HG03457 (cell line): ENCODE data around the gene SAE1.

Source experiments
- ATAC-seq: cut with Tn5 transposase; IDR thresholded peaks from one replicate; pipeline ENCODE4 v1.9.1; 2021; ENCODE audit warnings: moderate number of reproducible peaks; ENCODE audit not compliant: unreplicated experiment

SAE1 gene

DNA sequence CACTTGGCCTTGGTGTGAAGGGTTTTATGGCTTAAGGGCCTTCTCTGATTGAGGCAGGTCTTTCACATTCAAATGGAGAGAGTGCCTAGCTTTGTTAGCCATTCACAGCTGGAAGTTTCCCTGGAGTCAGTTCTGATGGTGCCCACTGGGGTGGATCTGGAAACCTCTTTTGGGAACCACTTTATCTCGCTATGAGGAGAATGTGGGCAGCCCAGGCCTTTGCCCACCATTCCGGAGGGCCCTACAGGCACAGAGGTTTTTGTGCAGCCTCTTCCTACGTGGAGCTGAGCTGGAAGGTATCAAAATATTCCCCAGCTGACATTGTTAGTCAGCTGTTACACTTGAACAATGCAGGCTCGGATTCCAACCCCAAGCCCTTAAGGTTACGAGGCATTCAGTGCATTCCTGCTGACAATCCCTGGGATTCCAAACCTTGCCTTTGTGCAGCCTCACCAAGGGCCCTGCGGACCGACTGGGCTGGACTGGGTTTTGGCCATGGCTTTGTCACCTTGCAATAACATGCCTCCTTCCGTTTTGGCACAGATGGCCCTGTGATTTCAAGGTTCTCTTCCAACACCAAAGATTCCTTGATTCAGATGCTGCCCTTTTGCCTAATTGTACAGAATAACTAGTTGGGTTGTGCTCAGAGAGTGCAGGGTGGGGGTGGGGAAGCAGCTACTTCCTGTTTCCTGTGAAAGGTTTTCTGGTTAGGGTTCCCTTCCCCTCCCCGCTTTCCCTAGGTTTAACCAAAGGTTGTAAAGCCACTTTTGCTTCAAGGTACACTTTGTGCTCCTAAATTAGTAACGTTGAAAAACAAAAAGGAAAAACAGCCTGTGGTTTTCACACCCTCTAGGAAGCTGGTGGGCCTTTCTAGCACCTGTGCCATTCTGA lies 27.0 kb downstream of the SAE1 start:
- ATAC-seq = no peak

DNA sequence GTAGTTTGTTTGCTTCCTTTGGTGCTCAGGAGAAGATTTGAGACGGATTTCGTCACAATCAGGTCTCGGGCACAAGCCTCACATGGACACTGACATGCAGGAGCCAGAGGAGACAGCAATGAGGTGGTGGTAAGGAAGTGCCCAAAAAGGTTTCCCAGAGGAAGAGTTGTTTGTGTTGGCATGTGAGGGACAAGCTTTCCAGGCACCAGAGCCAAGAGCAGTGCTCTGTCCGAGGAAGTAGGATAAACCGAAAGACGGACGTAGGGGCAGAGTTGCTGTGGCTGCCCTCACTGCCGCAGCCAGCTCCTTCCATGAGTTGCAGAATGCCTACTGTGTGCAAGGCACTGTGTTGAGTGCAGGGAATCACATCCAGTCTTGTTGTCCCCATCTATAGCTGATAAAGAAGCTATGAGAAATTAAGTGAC lies 27.7 kb downstream of the SAE1 start:
- ATAC-seq = no peak

DNA sequence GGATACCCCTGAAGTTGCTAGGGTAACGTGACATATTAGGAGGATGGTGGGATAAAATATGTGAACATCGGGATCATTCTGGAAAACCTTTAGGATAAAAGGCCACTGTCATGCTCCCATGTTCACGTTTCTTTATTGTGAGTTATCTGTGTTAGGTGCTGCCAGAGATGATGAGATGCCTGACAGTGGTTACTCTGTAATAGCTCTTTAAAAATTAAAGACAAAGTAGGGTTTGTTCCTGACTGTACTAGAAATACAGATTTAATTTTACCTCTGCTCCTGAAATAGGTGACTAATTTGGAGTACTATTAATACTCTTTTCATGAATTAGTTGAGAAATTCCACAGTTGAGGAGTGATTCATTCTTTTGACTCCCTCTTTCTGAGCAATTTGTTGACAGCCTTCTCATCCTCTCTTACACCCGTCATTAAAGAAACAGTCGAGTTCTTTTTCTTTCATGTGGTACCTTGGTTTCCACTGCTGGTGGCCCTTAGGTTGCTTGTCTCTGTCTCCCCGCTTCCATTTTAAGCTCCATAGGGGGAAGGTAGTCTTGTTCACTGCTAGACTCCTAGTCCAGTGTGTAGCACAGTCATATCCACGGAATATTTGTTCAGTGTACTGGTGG lies 28.4 kb downstream of the SAE1 start:
- no peak for ATAC-seq

DNA sequence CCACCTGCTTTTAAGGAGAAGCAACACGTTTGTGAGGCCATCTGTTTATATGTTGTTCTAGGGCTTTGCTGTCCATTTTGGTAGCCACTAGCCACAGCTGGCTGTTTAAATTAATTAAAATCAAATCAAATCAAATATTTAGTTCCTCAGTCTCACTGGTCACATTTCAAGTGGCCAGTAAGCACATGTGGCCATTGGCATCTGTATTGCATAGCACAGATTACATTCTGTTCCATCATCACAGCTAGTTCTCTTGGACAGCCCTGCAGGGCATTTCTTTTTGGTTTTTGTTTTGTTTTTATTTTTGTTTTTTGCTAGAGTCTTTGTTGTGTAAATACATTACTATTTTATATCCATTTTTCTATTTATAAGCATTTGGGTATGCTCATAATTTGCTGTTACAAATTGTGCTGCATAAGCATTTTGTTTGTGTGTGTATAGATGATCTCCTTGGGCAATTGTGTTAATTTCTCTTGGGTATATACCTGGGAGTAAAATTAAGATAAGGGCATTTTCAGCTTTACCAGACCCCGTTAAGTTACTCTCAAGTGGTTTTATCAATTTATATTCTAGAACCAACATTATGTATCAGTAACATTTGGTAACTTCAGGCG lies 31.3 kb downstream of the SAE1 start:
- no peak for ATAC-seq

DNA sequence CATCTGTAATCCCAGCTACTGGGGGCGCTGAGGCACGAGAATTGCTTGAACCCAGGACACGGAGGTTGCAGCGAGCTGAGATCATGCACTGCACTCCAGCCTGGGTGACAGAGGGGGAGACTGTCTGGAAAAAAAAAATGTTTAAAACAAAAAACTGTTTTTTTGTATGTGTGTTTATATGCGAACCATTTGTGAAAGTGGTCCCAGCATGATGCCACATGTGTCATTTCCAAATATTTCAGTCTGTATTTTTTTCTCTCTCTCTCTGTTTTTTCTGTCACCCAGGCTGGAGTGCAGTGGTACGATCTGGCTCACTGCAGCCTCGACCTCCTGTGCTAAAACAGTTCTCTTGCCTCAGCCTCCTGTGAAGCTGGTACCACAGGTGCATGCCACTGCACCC lies 37.4 kb downstream of the SAE1 start:
- ATAC-seq = no peak

DNA sequence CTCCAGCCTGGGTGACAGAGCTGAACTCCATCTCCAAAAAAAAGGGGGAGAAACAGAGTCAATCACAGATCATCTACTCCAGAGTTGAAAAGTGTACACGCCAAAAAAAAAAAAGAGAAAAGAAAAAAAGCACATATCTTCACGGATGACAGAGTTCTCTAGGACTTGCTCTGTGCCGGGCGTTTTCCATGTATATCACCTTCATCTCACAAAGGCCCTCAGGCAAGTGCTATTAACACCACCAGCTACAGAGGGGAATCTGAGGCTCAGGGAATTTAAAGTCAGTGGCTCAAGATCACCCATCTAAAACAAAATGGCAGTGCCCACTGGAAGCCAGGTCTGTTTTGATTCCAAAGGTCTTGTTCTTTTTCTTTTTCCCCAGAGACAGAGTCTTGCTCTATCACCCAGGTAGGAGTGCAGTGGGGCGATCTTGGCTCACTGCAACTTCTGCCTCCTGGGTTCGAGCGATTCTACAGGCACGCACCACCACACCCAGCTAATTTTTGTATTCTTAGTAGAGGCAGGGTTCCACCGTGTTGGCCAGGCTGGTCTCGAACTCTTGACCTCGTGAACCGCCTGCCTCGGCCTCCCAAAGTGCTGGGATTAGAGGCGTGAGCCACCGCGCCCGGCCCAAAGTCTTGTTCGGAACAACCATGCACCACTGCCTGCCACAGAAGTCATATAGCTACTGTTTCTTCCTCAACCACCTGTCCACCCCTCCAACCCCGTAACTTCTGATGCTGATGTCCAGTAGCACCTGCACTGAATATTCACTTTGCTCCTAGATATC lies 42.2 kb downstream of the SAE1 start:
- ATAC-seq = no peak

DNA sequence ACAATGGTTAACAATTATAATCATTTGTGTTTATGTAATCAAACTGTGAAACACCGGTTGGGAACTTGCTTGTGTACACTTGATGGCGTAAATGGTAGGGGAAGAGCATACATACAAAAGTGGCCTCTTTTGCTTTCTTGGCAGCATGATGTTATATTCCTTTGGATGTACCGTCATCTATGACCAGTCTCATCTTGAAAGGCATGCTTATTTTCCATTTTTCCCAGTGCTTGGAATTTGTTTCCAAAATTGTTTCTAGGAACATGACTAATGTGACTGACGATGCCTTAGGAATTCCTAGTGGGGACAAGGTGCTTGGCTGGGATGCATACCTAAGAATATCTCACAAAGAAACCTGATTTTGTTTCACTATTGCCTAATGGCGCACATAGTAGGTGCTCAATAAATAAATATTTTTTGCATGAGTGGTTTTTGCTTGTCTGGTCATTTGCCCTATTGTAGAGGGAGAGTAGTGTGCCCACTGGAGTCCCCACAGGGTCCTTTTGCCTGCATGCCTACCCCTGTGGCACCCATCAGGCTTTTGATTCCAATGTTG lies 45.5 kb downstream of the SAE1 start:
- no peak for ATAC-seq

DNA sequence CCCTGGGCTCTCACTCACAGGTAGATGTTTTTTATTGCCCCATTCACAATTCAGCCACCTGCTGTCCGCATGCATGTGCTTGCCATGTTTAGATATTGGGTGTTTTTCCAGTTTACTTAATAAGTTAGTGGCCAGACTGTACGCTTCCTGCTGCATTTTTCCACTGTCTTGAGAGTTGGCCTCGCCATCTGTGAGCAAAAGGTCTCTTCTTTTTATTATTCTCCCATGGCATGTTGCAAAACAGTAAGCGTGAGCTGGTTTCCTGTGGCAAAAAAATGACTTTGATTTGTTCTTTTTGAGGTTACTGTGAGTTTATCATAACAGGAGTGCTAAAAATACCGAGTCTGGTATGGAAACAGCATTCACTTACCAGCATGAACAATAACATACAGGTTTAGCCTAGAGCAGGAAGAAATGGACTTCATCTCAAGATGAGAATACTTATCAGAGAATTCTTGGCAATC lies 46.0 kb downstream of the SAE1 start:
- no peak for ATAC-seq

DNA sequence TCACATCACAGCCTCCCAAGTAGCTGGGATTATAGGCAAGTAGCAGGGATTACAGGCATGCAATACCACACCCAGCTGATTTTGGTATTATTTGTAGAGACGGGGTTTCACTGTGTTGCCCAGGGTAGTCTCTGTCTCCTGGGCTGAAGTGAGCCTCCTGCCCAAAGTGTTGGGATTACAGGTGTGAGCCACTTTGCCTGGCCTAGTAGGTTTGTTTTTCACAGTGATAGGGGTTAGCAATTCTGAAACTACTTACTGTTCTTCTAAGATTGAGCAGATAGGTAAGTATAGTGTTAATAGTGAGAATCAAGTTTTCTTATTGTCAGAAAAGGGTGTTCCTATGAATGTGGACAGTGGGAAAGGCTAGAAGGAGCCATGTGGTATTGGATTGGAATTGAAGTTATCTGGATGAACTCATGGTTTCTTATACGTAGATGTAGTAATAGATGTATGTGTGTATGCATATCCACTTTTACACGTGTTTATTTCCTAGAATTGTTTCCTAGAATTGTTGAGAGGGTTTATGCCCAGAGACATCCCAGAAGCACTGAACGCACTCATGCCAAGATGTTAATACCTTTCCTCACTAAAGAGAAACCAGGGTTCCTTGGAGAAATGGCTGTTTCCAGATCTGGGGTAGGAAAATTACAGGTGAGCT lies 49.1 kb downstream of the SAE1 start:
- no peak for ATAC-seq

DNA sequence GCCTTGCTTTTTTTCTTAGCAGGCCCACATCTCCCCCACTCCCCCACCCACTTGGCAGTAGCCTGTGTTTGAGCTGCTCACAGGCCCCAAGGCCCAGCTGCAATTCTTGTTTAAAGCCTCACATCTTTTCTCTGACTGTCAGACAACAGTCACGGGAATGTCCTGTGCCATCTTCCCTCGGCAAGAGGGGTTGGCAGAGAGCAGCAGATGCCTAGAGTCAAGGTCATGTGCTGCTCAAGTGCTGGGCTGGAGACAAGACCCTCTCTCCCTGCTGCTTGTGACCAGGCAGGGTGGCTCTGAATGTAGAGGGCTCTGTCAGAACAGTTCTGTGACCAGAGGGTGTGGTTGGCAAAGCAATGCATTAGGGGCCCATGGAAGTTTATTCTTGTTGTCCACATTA lies 53.0 kb downstream of the SAE1 start:
- no peak for ATAC-seq

DNA sequence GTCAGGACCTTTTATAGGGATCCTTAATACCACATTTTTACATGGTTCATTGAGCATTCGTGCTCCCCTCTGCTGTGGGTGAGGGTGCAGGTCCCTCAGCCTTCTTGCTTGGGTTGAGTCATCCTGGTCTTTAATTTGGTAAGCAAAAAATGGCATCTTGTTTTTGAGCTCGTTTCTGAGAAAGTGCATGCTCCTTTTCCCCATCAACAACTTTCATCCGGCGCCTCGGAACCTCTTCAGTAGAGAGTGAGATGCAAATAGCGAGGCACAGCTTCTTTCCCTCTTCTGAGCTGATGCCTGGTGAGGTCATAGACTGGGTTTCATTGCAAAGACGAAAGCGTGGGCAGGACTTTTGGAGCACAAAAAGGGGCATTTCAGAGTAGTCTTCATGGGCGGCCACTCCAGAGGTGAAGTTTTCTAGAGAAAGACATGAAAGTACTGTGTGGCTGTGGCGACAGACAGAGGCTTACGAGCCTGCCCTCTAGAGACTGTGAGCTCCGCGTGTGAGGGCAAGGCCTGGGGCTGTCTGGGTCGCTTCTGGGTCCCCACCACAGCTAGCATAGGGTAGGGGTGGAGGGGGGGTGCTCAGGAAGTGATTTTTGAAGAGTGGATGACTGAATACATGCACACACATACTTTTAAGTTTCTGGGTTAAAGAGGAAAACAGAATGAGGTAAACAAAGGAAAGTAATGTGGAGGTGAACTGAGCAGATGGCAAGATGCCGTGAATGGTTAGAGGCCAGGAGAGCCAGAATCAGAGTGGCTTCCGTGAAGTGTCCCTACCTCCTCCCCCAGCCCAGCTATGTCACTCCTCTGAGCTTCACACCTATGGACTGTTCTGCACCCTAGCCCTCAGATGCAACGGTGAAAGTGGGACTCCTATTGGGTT lies 56.1 kb downstream of the SAE1 start:
- peak; percentile 78 for ATAC-seq

DNA sequence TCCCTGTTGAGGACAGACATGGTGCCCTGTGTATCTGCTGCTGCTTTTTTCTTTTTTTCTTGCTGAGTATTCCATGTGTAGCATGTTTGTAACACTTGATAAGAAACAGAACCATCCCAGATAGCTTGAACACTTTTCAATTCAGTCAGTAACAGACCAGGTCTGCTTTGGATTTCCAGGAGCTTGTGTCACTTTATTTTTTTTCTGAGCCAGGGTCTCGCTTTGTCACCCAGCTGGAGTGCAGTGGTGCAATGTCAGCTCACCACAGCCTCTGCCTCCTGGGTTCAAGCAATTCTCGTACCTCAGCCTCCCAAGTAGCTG lies 56.7 kb downstream of the SAE1 start:
- ATAC-seq = no peak

DNA sequence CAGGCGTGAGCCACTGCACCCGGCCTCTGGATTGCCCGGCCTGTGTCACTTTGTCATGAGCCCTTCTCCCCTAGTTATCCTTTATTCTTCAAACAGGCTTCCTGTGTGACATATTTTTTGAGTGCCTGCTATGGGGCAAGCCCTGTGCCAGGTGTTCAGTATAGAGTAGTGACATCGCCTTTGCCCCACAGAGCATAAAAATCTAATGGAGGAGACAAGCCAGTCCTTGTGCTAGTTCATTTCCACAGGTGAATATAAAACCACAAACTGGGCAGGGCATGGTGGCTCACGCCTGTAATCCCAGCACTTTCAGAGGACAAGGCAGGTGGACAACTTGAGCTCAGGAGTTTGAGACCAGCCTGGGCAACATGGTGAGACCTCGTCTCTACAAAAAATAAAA lies 57.2 kb downstream of the SAE1 start:
- no peak for ATAC-seq

DNA sequence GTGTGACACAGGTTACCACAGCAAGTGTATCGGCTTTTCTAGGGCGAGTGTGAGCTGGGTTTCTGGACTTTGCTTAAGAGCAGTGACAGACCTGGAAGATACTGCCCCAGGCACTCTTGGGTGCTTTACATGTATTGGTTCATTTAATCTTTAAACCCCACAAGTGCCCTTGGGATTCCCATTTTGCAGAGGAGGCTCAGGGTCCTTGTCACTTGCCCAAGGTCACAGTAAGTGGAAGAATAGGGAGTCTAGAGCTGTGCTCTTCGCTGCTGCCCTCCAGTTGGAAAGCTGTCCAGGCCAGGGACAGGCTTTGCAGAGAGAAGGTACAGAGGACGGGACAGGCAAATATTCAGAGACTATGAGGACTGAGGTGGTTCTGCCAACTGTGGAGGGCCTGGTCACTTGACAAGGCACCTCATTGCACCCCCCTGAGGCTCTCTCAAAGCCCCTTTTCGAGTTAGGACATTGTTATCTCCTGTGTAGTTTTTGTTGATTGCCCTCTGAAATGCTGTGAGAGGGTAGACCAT lies 57.9 kb downstream of the SAE1 start:
- no peak for ATAC-seq

DNA sequence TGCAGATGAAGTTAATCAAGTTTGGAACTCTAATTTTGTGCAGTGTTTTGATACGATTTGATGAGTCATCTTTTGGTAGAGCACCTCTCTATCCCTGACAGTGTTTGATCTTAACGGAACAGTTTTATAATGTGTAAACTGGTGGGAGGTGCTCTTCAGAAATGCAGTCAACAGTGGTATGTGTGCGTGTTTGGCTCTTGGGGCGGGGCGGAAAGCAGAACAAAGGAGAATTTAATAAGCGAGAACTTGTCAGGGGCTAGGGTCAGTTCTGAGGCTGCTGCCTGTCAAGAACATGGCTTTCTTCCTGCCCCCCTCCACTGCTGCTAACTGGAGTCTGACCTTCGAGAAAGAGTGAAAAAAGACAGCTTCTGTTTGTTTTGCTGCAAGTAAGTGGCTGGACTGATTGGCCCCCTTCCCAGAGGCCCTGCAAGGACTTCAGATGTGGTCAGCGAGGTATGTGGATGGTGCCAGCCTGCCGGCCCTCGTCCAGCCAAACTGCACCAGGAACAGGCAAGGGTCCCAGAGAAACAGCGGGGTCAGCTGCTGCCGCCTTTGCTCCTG lies 59.6 kb downstream of the SAE1 start:
- no peak for ATAC-seq

DNA sequence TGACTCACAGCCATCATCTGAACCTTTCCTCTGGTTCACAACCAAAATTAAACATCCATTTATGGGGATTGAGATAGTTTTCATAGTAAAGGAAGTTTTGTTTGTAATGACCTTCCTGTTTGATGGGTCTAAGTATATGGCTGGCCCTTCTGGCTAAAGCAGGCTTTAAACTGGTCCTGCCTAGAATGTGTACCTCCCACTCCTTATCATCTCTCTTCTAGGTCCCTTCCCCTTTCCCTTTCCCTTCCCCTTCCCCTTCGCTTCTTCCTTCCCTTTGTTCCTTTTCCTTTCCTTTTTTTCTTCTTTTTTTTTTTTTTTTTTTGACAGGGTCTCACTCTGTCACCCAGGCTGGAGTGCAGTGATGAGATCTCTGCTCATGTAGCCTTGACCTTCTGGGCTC lies 64.8 kb downstream of the SAE1 start:
- ATAC-seq = no peak

DNA sequence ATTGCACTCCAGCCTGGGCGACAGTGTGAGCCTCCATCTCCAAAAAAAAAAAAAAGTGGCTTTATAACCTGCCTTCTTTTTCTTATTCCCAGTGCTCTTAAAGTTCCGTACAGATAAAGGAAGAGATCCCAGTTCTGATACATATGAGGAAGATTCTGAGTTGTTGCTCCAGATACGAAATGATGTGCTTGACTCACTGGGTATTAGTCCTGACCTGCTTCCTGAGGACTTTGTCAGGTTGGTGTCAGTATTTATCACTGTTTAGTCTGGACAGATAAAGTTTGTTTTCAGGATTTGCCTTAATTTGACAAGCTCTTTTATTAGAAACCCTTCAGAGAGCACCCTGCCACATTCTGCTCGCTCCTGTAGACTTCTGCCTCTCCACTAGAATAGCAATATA lies 66.5 kb downstream of the SAE1 start:
- ATAC-seq = no peak

DNA sequence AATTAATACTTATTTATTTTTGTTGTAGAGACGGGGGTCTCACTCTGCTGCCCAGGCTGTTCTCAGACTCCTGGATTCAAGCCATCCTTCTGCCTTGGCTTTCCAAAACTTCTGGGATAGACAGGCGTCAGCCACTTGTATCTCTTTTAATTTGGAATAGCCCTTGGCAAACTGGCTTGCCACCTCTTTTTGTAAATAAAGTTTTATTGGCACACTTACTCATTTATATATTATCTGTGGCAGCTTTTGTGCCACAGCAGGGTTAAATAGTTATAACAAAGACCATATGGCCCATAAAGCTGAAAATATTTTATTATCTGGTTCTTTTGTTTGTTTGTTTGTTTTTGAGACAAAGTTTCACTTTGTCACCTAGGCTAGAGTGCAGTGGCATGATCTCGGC lies 69.9 kb downstream of the SAE1 start:
- ATAC-seq = no peak

DNA sequence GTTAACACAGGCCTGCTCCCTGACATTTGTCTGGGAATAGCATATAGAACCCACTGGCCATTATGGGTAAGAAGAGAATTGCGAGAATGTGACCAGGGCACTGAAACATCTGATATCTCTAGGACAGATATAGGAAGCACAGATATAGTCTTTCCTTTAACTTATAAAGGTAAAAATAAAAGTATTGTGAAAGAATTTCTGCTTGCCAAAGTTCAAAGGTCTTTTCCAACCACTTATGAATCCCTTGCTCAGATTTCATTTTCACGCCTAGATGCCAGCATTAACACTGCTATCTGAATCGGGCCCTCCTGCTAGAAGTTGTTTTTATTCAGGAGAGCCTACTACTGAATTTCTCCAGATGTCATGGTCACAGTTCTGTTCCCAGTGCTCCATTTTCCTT lies 72.6 kb downstream of the SAE1 start:
- ATAC-seq = no peak
